ENCODE results near the gene ARFGEF2.
"Not testable (repeated sequence)": the region's sequence is repeated elsewhere in the genome, so short reads cannot be mapped to it uniquely, and the experiment has no call there.

ARFGEF2 gene

GRCh38 chr20:48970681-48971365 lies 49.3 kb downstream of the ARFGEF2 start:
- Histone ChIP-seq H3K9ac (ENCODE audit: insufficient read length, low read depth) (no peak overlapping the region), H3K4me1 (ENCODE audit: insufficient read depth, insufficient read length) (no peaks in the 10 kb centered on the region), H3K4me3 (ENCODE audit: insufficient read length, low read depth) (no peak overlapping the region), H3K36me3 (ENCODE audit: insufficient read depth, insufficient read length, low read length) (peaks cover 72% of the 10 kb centered on the region), H3K27me3 (ENCODE audit: insufficient read depth, insufficient read length) (no peaks in the 10 kb centered on the region), H3K9me3 (ENCODE audit: insufficient read depth, low read length) (no peaks in the 10 kb centered on the region)
- no peak for TF ChIP-seq YY1 (IDR thresholded peaks at IDR 0.05; ENCODE audit: insufficient read depth, insufficient read length)
- TF ChIP-seq SUZ12 (IDR thresholded peaks at IDR 0.05; ENCODE audit: extremely low read depth, insufficient read depth, insufficient read length), result no peak
- no peak for TF ChIP-seq ZNF274 (IDR thresholded peaks at IDR 0.05; ENCODE audit: low read depth, low read length)
- DNase-seq (ENCODE audit: low read depth, low spot score), result no peak

GRCh38 chr20:48971956-48972355 lies 50.4 kb downstream of the ARFGEF2 start:
- Histone ChIP-seq H3K27me3 (ENCODE audit: insufficient read depth, insufficient read length) (no peaks in the 10 kb centered on the region), H3K4me1 (ENCODE audit: insufficient read depth, insufficient read length) (no peaks in the 10 kb centered on the region), H3K4me3 (ENCODE audit: insufficient read length, low read depth) (no peak overlapping the region), H3K9me3 (ENCODE audit: insufficient read depth, low read length) (no peaks in the 10 kb centered on the region), H3K9ac (ENCODE audit: insufficient read length, low read depth) (no peak overlapping the region), H3K36me3 (ENCODE audit: insufficient read depth, insufficient read length, low read length) (peaks cover 68% of the 10 kb centered on the region)
- no peak for DNase-seq (ENCODE audit: low read depth, low spot score)
- TF ChIP-seq ZNF274 (IDR thresholded peaks at IDR 0.05; ENCODE audit: low read depth, low read length) (no peak), SUZ12 (IDR thresholded peaks at IDR 0.05; ENCODE audit: extremely low read depth, insufficient read depth, insufficient read length) (no peak), YY1 (IDR thresholded peaks at IDR 0.05; ENCODE audit: insufficient read depth, insufficient read length) (no peak)

- no peak for DNase-seq (ENCODE audit: low read depth, low spot score)
- no peak overlapping the region for H3K4me3 ChIP-seq (ENCODE audit: insufficient read length, low read depth)
- no peaks in the 10 kb centered on the region for H3K9me3 ChIP-seq (ENCODE audit: insufficient read depth, low read length)
- no peak for TF ChIP-seq SUZ12 (IDR thresholded peaks at IDR 0.05; ENCODE audit: extremely low read depth, insufficient read depth, insufficient read length)
- no peak for TF ChIP-seq YY1 (IDR thresholded peaks at IDR 0.05; ENCODE audit: insufficient read depth, insufficient read length)
- TF ChIP-seq ZNF274 (IDR thresholded peaks at IDR 0.05; ENCODE audit: low read depth, low read length), result no peak
- no peak overlapping the region for H3K9ac ChIP-seq (ENCODE audit: insufficient read length, low read depth)
- H3K4me1 ChIP-seq (ENCODE audit: insufficient read depth, insufficient read length), result no peaks in the 10 kb centered on the region
- no peaks in the 10 kb centered on the region for H3K27me3 ChIP-seq (ENCODE audit: insufficient read depth, insufficient read length)
- H3K36me3 ChIP-seq (ENCODE audit: insufficient read depth, insufficient read length, low read length), result peaks cover 64% of the 10 kb centered on the region
These were observed 51.3 kb downstream of the ARFGEF2 start for GRCh38 chr20:48972816-48973215.

GRCh38 chr20:48975955-48976354 lies 54.4 kb downstream of the ARFGEF2 start:
- Histone ChIP-seq H3K9me3 (ENCODE audit: insufficient read depth, low read length) (no peaks in the 10 kb centered on the region), H3K4me3 (ENCODE audit: insufficient read length, low read depth) (no peak overlapping the region), H3K27me3 (ENCODE audit: insufficient read depth, insufficient read length) (no peaks in the 10 kb centered on the region), H3K36me3 (ENCODE audit: insufficient read depth, insufficient read length, low read length) (peaks cover 49% of the 10 kb centered on the region), H3K9ac (ENCODE audit: insufficient read length, low read depth) (no peak overlapping the region), H3K4me1 (ENCODE audit: insufficient read depth, insufficient read length) (no peaks in the 10 kb centered on the region)
- no peak for TF ChIP-seq SUZ12 (IDR thresholded peaks at IDR 0.05; ENCODE audit: extremely low read depth, insufficient read depth, insufficient read length)
- no peak for TF ChIP-seq ZNF274 (IDR thresholded peaks at IDR 0.05; ENCODE audit: low read depth, low read length)
- TF ChIP-seq YY1 (IDR thresholded peaks at IDR 0.05; ENCODE audit: insufficient read depth, insufficient read length), result no peak
- no peak for DNase-seq (ENCODE audit: low read depth, low spot score)

- H3K4me3 ChIP-seq (ENCODE audit: insufficient read length, low read depth); H3K27me3 ChIP-seq (ENCODE audit: insufficient read depth, insufficient read length); DNase-seq (ENCODE audit: low read depth, low spot score); H3K9ac ChIP-seq (ENCODE audit: insufficient read length, low read depth); H3K4me1 ChIP-seq (ENCODE audit: insufficient read depth, insufficient read length): not testable (repeated sequence)
- peaks cover 21% of the 10 kb centered on the region; the same call in 1 of the 2 replicates for H3K9me3 ChIP-seq (ENCODE audit: insufficient read depth, low read length)
- H3K36me3 ChIP-seq (ENCODE audit: insufficient read depth, insufficient read length, low read length), result peaks cover 49% of the 10 kb centered on the region
These were observed 58.5 kb downstream of the ARFGEF2 start for GRCh38 chr20:48979980-48980379.

GRCh38 chr20:48983423-48984400 lies 62.2 kb downstream of the ARFGEF2 start:
- Histone ChIP-seq H3K9ac (ENCODE audit: insufficient read length, low read depth) (no peak overlapping the region), H3K27me3 (ENCODE audit: insufficient read depth, insufficient read length) (no peaks in the 10 kb centered on the region), H3K9me3 (ENCODE audit: insufficient read depth, low read length) (peaks cover 21% of the 10 kb centered on the region; the same call in 1 of the 2 replicates), H3K4me1 (ENCODE audit: insufficient read depth, insufficient read length) (no peaks in the 10 kb centered on the region), H3K36me3 (ENCODE audit: insufficient read depth, insufficient read length, low read length) (peaks cover 66% of the 10 kb centered on the region), H3K4me3 (ENCODE audit: insufficient read length, low read depth) (no peak overlapping the region)
- no peak for DNase-seq (ENCODE audit: low read depth, low spot score)
- TF ChIP-seq SUZ12 (IDR thresholded peaks at IDR 0.05; ENCODE audit: extremely low read depth, insufficient read depth, insufficient read length), result no peak

GRCh38 chr20:48984575-48985219 lies 63.2 kb downstream of the ARFGEF2 start:
- TF ChIP-seq ZNF274 (IDR thresholded peaks at IDR 0.05; ENCODE audit: low read depth, low read length) (no peak), SUZ12 (IDR thresholded peaks at IDR 0.05; ENCODE audit: extremely low read depth, insufficient read depth, insufficient read length) (no peak), YY1 (IDR thresholded peaks at IDR 0.05; ENCODE audit: insufficient read depth, insufficient read length) (no peak)
- Histone ChIP-seq H3K4me1 (ENCODE audit: insufficient read depth, insufficient read length) (no peaks in the 10 kb centered on the region), H3K9ac (ENCODE audit: insufficient read length, low read depth) (no peak overlapping the region), H3K27me3 (ENCODE audit: insufficient read depth, insufficient read length) (no peaks in the 10 kb centered on the region), H3K9me3 (ENCODE audit: insufficient read depth, low read length) (peaks cover 21% of the 10 kb centered on the region; the same call in 1 of the 2 replicates), H3K36me3 (ENCODE audit: insufficient read depth, insufficient read length, low read length) (peaks cover 74% of the 10 kb centered on the region), H3K4me3 (ENCODE audit: insufficient read length, low read depth) (no peak overlapping the region)
- no peak for DNase-seq (ENCODE audit: low read depth, low spot score)
